Effector memory CD4-positive, alpha-beta T cell (primary cell): ENCODE results near the gene ZNF687.

Source experiments
- DNase-seq, 3 donors: peaks; one replicate each; pipeline ENCODE4 v3.0.0-alpha.2; 2020
- H3K27ac ChIP-seq: 2 replicates; pipeline ENCODE4 v1.7.0; 2013; ENCODE audit warnings: mild to moderate bottlenecking, low read length, moderate library complexity; ENCODE audit not compliant: insufficient read depth, poor library complexity, severe bottlenecking
- H3K27me3 ChIP-seq: replicated peaks from 2 replicates; pipeline ENCODE4 v1.7.0; 2013; ENCODE audit warnings: mild to moderate bottlenecking, low read length; ENCODE audit not compliant: insufficient read depth, control insufficient read depth, poor library complexity, severe bottlenecking
- H3K36me3 ChIP-seq: 2 replicates; pipeline ENCODE4 v1.7.0; 2013; ENCODE audit warnings: mild to moderate bottlenecking, low read length, moderate library complexity; ENCODE audit not compliant: control insufficient read depth, insufficient read depth
- H3K4me1 ChIP-seq: 2 replicates; pipeline ENCODE4 v1.7.0; 2013; ENCODE audit warnings: low read length, mild to moderate bottlenecking; ENCODE audit not compliant: control insufficient read depth, insufficient read depth, poor library complexity, severe bottlenecking
- H3K4me3 ChIP-seq: 2 replicates; pipeline ENCODE4 v1.7.0; 2013; ENCODE audit warnings: low read length, low read depth, mild to moderate bottlenecking; ENCODE audit not compliant: insufficient read depth, poor library complexity, severe bottlenecking
- H3K9me3 ChIP-seq: 2 replicates; pipeline ENCODE4 v1.7.0; 2013; ENCODE audit warnings: mild to moderate bottlenecking, low read length, moderate library complexity; ENCODE audit not compliant: control insufficient read depth

Gene ZNF687

DNA sequence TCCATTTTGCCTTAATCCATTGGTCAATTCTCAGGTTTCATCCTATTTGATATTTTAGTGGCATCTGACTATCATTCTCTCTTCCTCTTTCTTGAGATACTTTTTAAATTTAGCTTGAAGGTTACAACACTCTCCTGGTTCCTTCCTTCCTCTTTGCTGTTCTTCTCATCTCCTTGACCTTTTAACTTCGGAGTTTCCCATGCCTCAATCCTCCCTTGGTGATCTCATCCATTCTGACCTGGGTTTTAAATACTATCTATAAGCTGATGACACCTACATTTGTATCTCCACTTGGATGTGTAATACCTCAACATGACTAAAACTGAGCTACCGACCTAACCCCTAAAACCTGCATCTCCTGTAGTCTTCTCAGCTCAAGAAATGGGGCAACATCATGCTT is 4.8 kb upstream of the ZNF687 start:
- no peak overlapping the region for H3K4me3 ChIP-seq
- no peaks in the 10 kb centered on the region for H3K9me3 ChIP-seq
- H3K27me3 ChIP-seq, result no peaks in the 10 kb centered on the region
- no peak overlapping the region for H3K27ac ChIP-seq
- no peak for DNase-seq
- H3K4me1 ChIP-seq, result no peaks in the 10 kb centered on the region
- no peaks in the 10 kb centered on the region for H3K36me3 ChIP-seq

DNA sequence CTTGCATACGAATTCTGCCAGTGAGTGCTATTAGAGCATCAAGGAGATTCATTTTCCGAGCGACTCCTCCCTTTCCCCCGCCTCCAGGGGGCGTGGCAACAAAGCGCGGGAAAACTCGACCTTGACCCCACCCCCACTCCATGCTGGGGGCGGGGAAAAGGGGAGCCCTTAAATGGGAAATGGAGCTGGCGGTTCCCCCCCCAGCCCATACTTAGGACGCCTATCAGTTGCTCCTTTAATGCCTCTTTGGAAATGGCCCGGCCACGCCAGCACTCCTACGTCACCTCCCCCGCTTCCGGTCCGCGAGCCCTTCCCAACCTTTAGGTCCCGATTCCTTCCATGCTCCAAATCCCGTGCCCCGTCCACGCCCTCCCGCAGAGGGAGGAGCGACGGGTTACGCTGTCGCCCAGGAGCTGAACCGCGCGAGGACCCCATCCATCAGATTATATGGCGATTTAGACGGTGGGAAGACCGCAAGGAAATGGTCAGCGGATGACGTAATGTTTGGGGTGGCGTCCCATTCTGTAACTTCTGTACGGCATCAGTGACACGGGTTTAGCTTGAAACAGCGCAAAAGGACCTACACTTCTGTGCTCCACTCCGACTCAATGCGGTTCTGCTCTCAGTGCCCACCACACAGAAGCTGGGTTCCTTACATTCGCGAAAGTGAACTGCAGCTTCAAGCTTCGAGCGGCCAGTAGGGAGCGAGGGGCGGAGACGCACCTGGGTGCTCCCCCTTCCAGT is 702 bp upstream of the ZNF687 start:
- peak; percentile 92 to 93 (median 93) for DNase-seq
- Histone ChIP-seq H3K36me3 (peaks cover 7% of the 10 kb centered on the region), H3K9me3 (no peaks in the 10 kb centered on the region), H3K27me3 (no peaks in the 10 kb centered on the region), H3K4me3 (peak overlapping the region; percentile 71), H3K4me1 (peaks cover 11% of the 10 kb centered on the region), H3K27ac (peak overlapping the region; percentile 89)

- H3K4me1 ChIP-seq, result peaks cover 11% of the 10 kb centered on the region
These were observed 1.0 kb downstream of the ZNF687 start for GRCh38 chr1:151282883-151283725.

DNA sequence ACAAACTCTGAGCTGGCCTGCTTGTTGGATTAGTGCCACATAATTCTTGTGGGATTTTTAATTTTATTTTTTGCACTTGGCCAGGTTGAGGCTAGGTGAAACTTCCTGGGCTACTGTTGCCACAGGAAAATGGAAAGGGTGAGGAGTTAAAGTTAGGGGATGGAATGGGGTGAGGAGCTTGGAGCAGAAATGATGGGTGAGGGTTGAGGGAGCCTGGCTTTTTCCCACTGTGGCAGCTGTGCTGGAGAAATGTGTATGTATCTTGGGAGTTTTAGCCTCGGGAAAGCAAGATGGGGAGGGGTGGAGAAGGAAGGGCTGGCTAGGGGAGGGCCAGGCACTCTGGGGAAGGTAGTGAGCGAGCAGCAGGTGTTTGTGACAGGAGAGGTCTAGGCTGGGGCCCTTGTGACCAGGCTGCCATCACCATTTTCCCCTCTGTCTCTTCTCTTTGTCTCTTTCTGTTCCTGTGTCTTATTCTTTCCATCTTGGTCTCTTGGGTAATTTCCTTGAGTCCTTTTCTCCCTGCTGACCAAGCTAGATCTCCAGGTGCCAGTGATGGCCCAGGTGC is 2.0 kb downstream of the ZNF687 start:
- no peaks in the 10 kb centered on the region for H3K27me3 ChIP-seq
- H3K9me3 ChIP-seq, result no peaks in the 10 kb centered on the region
- peaks cover 33% of the 10 kb centered on the region for H3K36me3 ChIP-seq
- peaks cover 11% of the 10 kb centered on the region for H3K4me1 ChIP-seq
- peak overlapping the region; percentile 89 for H3K27ac ChIP-seq
- H3K4me3 ChIP-seq, result no peak overlapping the region
- no peak for DNase-seq

More at GRCh38 chr1:151282883-151283725, 1.0 kb downstream of the ZNF687 start:
- peak in 1 of 3 donors; percentile 16 for DNase-seq
- Histone ChIP-seq H3K27ac (peak overlapping the region; percentile 89), H3K9me3 (no peaks in the 10 kb centered on the region), H3K36me3 (peaks cover 23% of the 10 kb centered on the region), H3K27me3 (no peaks in the 10 kb centered on the region), H3K4me3 (peak overlapping the region; percentile 71)

DNA sequence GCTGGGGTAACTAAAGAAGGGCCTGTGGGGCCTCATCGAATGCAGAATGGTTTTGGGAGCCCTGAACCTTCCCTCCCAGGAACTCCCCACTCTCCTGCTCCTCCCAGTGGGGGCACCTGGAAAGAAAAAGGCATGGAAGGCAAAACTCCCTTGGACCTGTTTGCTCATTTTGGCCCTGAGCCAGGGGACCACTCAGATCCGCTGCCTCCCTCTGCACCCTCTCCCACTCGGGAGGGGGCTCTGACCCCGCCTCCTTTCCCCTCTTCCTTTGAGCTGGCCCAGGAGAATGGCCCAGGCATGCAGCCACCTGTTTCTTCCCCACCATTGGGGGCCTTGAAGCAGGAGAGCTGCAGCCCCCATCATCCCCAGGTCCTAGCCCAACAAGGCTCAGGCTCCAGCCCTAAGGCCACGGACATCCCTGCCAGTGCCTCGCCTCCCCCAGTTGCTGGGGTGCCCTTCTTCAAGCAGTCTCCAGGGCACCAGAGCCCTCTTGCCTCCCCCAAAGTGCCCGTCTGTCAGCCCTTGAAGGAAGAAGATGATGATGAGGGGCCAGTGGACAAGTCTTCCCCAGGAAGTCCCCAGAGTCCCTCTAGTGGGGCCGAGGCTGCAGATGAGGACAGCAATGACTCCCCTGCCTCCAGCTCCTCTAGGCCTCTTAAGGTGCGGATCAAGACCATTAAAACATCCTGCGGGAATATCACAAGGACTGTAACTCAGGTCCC is 4.7 kb downstream of the ZNF687 start:
- no peaks in the 10 kb centered on the region for H3K9me3 ChIP-seq
- no peaks in the 10 kb centered on the region for H3K27me3 ChIP-seq
- peaks cover 16% of the 10 kb centered on the region for H3K4me1 ChIP-seq
- H3K4me3 ChIP-seq, result no peak overlapping the region
- H3K36me3 ChIP-seq, result peaks cover 56% of the 10 kb centered on the region
- H3K27ac ChIP-seq, result no peak overlapping the region
- no peak for DNase-seq

- H3K4me3 ChIP-seq, result no peak overlapping the region
- H3K9me3 ChIP-seq, result no peaks in the 10 kb centered on the region
- H3K27ac ChIP-seq, result no peak overlapping the region
- H3K36me3 ChIP-seq, result peaks cover 61% of the 10 kb centered on the region
- no peak for DNase-seq
- no peaks in the 10 kb centered on the region for H3K27me3 ChIP-seq
- H3K4me1 ChIP-seq, result peaks cover 16% of the 10 kb centered on the region
These were observed 5.2 kb downstream of the ZNF687 start for GRCh38 chr1:151287341-151287699.

DNA sequence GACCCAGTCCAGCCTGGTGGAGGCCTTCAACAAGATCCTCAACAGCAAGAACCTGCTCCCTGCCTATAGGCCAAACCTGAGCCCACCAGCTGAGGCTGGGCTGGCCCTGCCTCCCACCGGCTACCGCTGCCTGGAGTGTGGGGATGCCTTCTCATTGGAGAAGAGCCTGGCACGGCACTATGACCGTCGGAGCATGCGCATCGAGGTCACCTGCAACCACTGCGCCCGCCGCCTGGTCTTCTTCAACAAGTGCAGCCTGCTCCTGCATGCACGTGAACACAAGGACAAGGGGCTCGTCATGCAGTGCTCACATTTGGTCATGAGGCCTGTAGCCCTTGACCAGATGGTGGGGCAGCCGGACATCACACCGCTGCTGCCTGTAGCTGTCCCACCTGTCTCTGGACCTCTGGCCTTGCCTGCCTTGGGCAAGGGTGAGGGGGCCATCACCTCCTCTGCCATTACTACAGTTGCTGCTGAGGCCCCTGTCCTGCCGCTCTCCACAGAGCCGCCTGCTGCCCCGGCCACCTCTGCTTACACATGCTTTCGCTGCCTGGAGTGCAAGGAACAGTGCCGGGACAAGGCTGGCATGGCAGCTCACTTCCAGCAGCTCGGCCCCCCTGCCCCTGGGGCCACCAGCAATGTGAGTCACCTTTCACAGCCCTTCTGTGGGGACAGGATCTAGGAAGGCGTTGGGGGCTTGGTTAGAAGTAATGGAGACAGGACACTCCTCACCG is 5.8 kb downstream of the ZNF687 start:
- peaks cover 16% of the 10 kb centered on the region for H3K4me1 ChIP-seq
- no peaks in the 10 kb centered on the region for H3K9me3 ChIP-seq
- H3K36me3 ChIP-seq, result peaks cover 67% of the 10 kb centered on the region
- H3K27me3 ChIP-seq, result no peaks in the 10 kb centered on the region
- no peak overlapping the region for H3K27ac ChIP-seq
- no peak overlapping the region for H3K4me3 ChIP-seq
- DNase-seq, result no peak

- no peak for DNase-seq
- H3K36me3 ChIP-seq, result peaks cover 73% of the 10 kb centered on the region
- H3K4me3 ChIP-seq, result no peak overlapping the region
- H3K27ac ChIP-seq, result no peak overlapping the region
- peaks cover 12% of the 10 kb centered on the region for H3K4me1 ChIP-seq
- H3K9me3 ChIP-seq, result no peaks in the 10 kb centered on the region
- H3K27me3 ChIP-seq, result no peaks in the 10 kb centered on the region
These were observed 6.4 kb downstream of the ZNF687 start for GRCh38 chr1:151288502-151288901.
